MG63 (cell line): ENCODE data around the gene TLNRD1. TPM values are rescaled to one million over a fixed set of nuclear protein-coding genes. Genes with fewer than 3 reads are reported as not detected.
"Not testable (repeated sequence)": the region's sequence is repeated elsewhere in the genome, so short reads cannot be mapped to it uniquely, and the experiment has no call there.

Experiments
- DNase-seq: peaks from one replicate; pipeline ENCODE4 v3.0.0-alpha.2; 2020
- H3K27me3 ChIP-seq: fragments of 250-450 bp; sonication (Bioruptor Pico); 2 replicates; pipeline ENCODE4 v1.5.1; 2020; ENCODE audit warnings: mild to moderate bottlenecking, moderate library complexity
- H3K36me3 ChIP-seq: fragments of 250-450 bp; sonication (Bioruptor Pico); 2 replicates; pipeline ENCODE4 v1.5.1; 2020; ENCODE audit warnings: mild to moderate bottlenecking, moderate library complexity
- H3K4me3 ChIP-seq: fragments of 250-450 bp; sonication (Bioruptor Pico); 2 replicates; pipeline ENCODE4 v1.5.1; 2020; ENCODE audit warnings: mild to moderate bottlenecking, moderate library complexity
- H3K9me3 ChIP-seq: fragments of 250-450 bp; sonication (Bioruptor Pico); 2 replicates; pipeline ENCODE4 v1.5.1; 2020; ENCODE audit warnings: mild to moderate bottlenecking, moderate library complexity
- total RNA-seq: library from RNA; depleted of rRNA; stranded (reverse); fragments of >200 nt; shearing (Covaris generic); gene quantifications from 2 replicates; pipeline ENCODE4 v1.2.3, GENCODE V29; 2014; ENCODE audit warnings: low replicate concordance; rRNA removed

Gene TLNRD1
- 8.4 and 13.9 TPM in 2 replicates for total RNA-seq

GRCh38 chr15:81000624-81001151 lies at the start of gene TLNRD1:
Gene TLNRD1, plus strand, starts transcription at chr15:81000923. Its CDS starts 1,349 bp downstream, at chr15:81002272.
- peaks cover 4% of the 10 kb centered on the region; the same call in 1 of the 2 replicates for H3K9me3 ChIP-seq
- H3K27me3 ChIP-seq: no peaks in the 10 kb centered on the region
- peak within 1 kb of the TSS; percentile 76 for H3K4me3 ChIP-seq
- peaks cover 23% of the 10 kb centered on the region for H3K36me3 ChIP-seq
- peak; percentile 94 for DNase-seq

GRCh38 chr15:80951941-80952340 lies 48.8 kb upstream of the TLNRD1 start:
- no peaks in the 10 kb centered on the region for H3K27me3 ChIP-seq
- DNase-seq: no peak

GRCh38 chr15:80953001-80953952 lies 47.4 kb upstream of the TLNRD1 start:
- DNase-seq: no peak
- no peaks in the 10 kb centered on the region for H3K9me3 ChIP-seq
- H3K4me3 ChIP-seq: no peak overlapping the region
- H3K27me3 ChIP-seq: no peaks in the 10 kb centered on the region
- H3K36me3 ChIP-seq: peaks cover 9% of the 10 kb centered on the region; the same call in 1 of the 2 replicates

More at GRCh38 chr15:80951941-80952340, 48.8 kb upstream of the TLNRD1 start:
- H3K9me3 ChIP-seq: no peaks in the 10 kb centered on the region
- H3K36me3 ChIP-seq: peaks cover 10% of the 10 kb centered on the region
- no peak overlapping the region for H3K4me3 ChIP-seq

GRCh38 chr15:80953953-80954778 lies 46.6 kb upstream of the TLNRD1 start:
- Histone ChIP-seq H3K4me3 (no peak overlapping the region), H3K27me3 (no peaks in the 10 kb centered on the region), H3K9me3 (no peaks in the 10 kb centered on the region), H3K36me3 (peaks cover 10% of the 10 kb centered on the region)
- no peak for DNase-seq

- H3K9me3 ChIP-seq, H3K4me3 ChIP-seq, H3K27me3 ChIP-seq: not testable (repeated sequence)
- DNase-seq: peak; percentile 88
- peaks cover 13% of the 10 kb centered on the region for H3K36me3 ChIP-seq
These were observed 44.9 kb upstream of the TLNRD1 start for GRCh38 chr15:80955571-80956452.

GRCh38 chr15:80957556-80957955 lies 43.2 kb upstream of the TLNRD1 start:
- no peak for DNase-seq

GRCh38 chr15:80957976-80958375 lies 42.7 kb upstream of the TLNRD1 start:
- Histone ChIP-seq H3K27me3 (no peaks in the 10 kb centered on the region), H3K4me3 (no peak overlapping the region), H3K9me3 (peaks cover 3% of the 10 kb centered on the region; the same call in 1 of the 2 replicates), H3K36me3 (peaks cover 7% of the 10 kb centered on the region)
- DNase-seq: no peak

More at GRCh38 chr15:80957556-80957955, 43.2 kb upstream of the TLNRD1 start:
- Histone ChIP-seq H3K36me3 (peaks cover 7% of the 10 kb centered on the region), H3K9me3 (0 out of 2 replicates have a peak, but pooled peaks cover 3% of the 10 kb centered on the region), H3K4me3 (no peak overlapping the region), H3K27me3 (no peaks in the 10 kb centered on the region)

- peaks cover 3% of the 10 kb centered on the region; the same call in 1 of the 2 replicates for H3K9me3 ChIP-seq
- no peak overlapping the region for H3K4me3 ChIP-seq
- H3K27me3 ChIP-seq: no peaks in the 10 kb centered on the region
- no peak for DNase-seq
- peaks cover 7% of the 10 kb centered on the region for H3K36me3 ChIP-seq
These were observed 41.8 kb upstream of the TLNRD1 start for GRCh38 chr15:80958818-80959495.

GRCh38 chr15:80965454-80965853 lies 35.3 kb upstream of the TLNRD1 start:
- H3K9me3 ChIP-seq, H3K36me3 ChIP-seq, DNase-seq, H3K4me3 ChIP-seq, H3K27me3 ChIP-seq: not testable (repeated sequence)

- Histone ChIP-seq H3K27me3 (no peaks in the 10 kb centered on the region), H3K36me3 (peaks cover 9% of the 10 kb centered on the region; the same call in 1 of the 2 replicates), H3K4me3 (no peak overlapping the region), H3K9me3 (peaks cover 7% of the 10 kb centered on the region)
- DNase-seq: no peak
These were observed 34.1 kb upstream of the TLNRD1 start for GRCh38 chr15:80966431-80967197.

GRCh38 chr15:80967451-80967850 lies 33.3 kb upstream of the TLNRD1 start:
- peak; percentile 66 for DNase-seq

GRCh38 chr15:80967991-80968510 lies 32.7 kb upstream of the TLNRD1 start:
- Histone ChIP-seq H3K4me3 (no peak overlapping the region), H3K36me3 (peaks cover 11% of the 10 kb centered on the region; the same call in 1 of the 2 replicates), H3K27me3 (no peaks in the 10 kb centered on the region), H3K9me3 (peaks cover 4% of the 10 kb centered on the region)
- no peak for DNase-seq

More at GRCh38 chr15:80967451-80967850, 33.3 kb upstream of the TLNRD1 start:
- Histone ChIP-seq H3K27me3 (no peaks in the 10 kb centered on the region), H3K36me3 (peaks cover 9% of the 10 kb centered on the region; the same call in 1 of the 2 replicates), H3K4me3 (no peak overlapping the region), H3K9me3 (peaks cover 4% of the 10 kb centered on the region)

GRCh38 chr15:80969316-80969715 lies 31.4 kb upstream of the TLNRD1 start:
- H3K36me3 ChIP-seq: peaks cover 14% of the 10 kb centered on the region; the same call in 1 of the 2 replicates
- no peaks in the 10 kb centered on the region for H3K27me3 ChIP-seq
- H3K4me3 ChIP-seq: no peak overlapping the region
- no peak for DNase-seq
- H3K9me3 ChIP-seq: peaks cover 4% of the 10 kb centered on the region; the same call in 1 of the 2 replicates

- Histone ChIP-seq H3K36me3 (peaks cover 14% of the 10 kb centered on the region; the same call in 1 of the 2 replicates), H3K4me3 (no peak overlapping the region), H3K27me3 (no peaks in the 10 kb centered on the region), H3K9me3 (peaks cover 4% of the 10 kb centered on the region; the same call in 1 of the 2 replicates)
- DNase-seq: peak; percentile 26
These were observed 30.6 kb upstream of the TLNRD1 start for GRCh38 chr15:80970018-80970657.
